PC-9 (cell line): Measurements from ENCODE around the gene CLEC5A. TPM values are rescaled to one million over a fixed set of nuclear protein-coding genes. Genes with fewer than 3 reads are reported as not detected.
"Not testable (repeated sequence)": the region's sequence is repeated elsewhere in the genome, so short reads cannot be mapped to it uniquely, and the experiment has no call there.

Source experiments
- BruUV-seq: library from RNA; stranded (reverse); fragments of 400-500 nt; replicated peaks from 2 replicates; lab custom pipeline; 2021; lab: Mats Ljungman, UMichigan
- CTCF ChIA-PET: fragments of 300-600 bp; sonication (Branson Sonifier 250); formaldehyde crosslinking; loops from one replicate; lab custom pipeline; 2022; ENCODE audit warnings: antibody characterized with exemption; lab: Charles Lee
- POLR2A ChIA-PET: fragments of 300-600 bp; sonication (Branson Sonifier 250); formaldehyde crosslinking; loops from one replicate; lab custom pipeline; 2022; ENCODE audit warnings: antibody characterized with exemption; ENCODE audit not compliant: unreplicated experiment; lab: Charles Lee
- DNase-seq, 2 experiments: peaks; one replicate each; pipeline versions ENCODE4 v3.0.0 to v3.0.0-alpha.2; 2015 to 2022; ENCODE audit warnings: mixed read lengths in 1 of 2
- H2AFZ ChIP-seq: fragments of 200-600 bp; sonication (generic); 2 replicates; pipeline ENCODE4 v1.8.1; 2017; ENCODE audit warnings: antibody characterized with exemption
- H3F3A ChIP-seq: fragments of 200-600 bp; sonication (generic); 2 replicates; pipeline ENCODE4 v1.8.1; 2017; ENCODE audit warnings: antibody characterized with exemption, mild to moderate bottlenecking, low read depth; ENCODE audit not compliant: insufficient read depth
- H3K27ac ChIP-seq: fragments of 200-600 bp; sonication (generic); 2 replicates; pipeline ENCODE4 v1.6.1; 2016; ENCODE audit warnings: mixed run types
- H3K27me3 ChIP-seq: fragments of 200-600 bp; sonication (generic); 2 replicates; pipeline ENCODE4 v1.6.1; 2016; ENCODE audit warnings: low read depth, mixed run types; ENCODE audit not compliant: insufficient read depth
- H3K36me3 ChIP-seq: fragments of 200-600 bp; sonication (generic); 2 replicates; pipeline ENCODE4 v1.6.1; 2016; ENCODE audit warnings: low read depth, mixed run types
- H3K4me1 ChIP-seq: fragments of 200-600 bp; sonication (generic); replicated peaks from 2 replicates; pipeline ENCODE4 v1.6.1; 2016; ENCODE audit warnings: mixed run types; ENCODE audit not compliant: insufficient read depth
- H3K4me2 ChIP-seq: fragments of 200-600 bp; sonication (generic); 2 replicates; pipeline ENCODE4 v1.6.1; 2017; ENCODE audit warnings: mixed run types
- H3K4me3 ChIP-seq: fragments of 200-600 bp; sonication (generic); 2 replicates; pipeline ENCODE4 v1.6.1; 2016; ENCODE audit warnings: mixed run types
- H3K79me2 ChIP-seq: fragments of 200-600 bp; sonication (generic); 2 replicates; pipeline ENCODE4 v1.6.1; 2017; ENCODE audit warnings: low read depth, mixed run types
- H3K9me2 ChIP-seq: fragments of 200-600 bp; sonication (generic); 2 replicates; pipeline ENCODE4 v1.8.1; 2017; ENCODE audit warnings: mild to moderate bottlenecking; ENCODE audit not compliant: insufficient read depth
- H3K9me3 ChIP-seq: fragments of 200-600 bp; sonication (generic); 2 replicates; pipeline ENCODE4 v1.8.1; 2016; ENCODE audit warnings: low read depth; ENCODE audit not compliant: insufficient read depth
- H4K20me1 ChIP-seq: fragments of 200-600 bp; sonication (generic); 2 replicates; pipeline ENCODE4 v1.8.1; 2017; ENCODE audit not compliant: insufficient read depth
- EZH2 ChIP-seq: fragments of 200-600 bp; sonication (generic); IDR thresholded peaks from 2 replicates; pipeline ENCODE4 v1.8.0; 2017; ENCODE audit warnings: antibody characterized with exemption, low read depth
- intact Hi-C: fragments of 100-400 bp; cut with micrococcal nuclease; formaldehyde crosslinking; loops from one replicate; pipeline ENCODE4 v1.10.0; 2022; ENCODE audit not compliant: unreplicated experiment
- total RNA-seq: library from RNA; stranded (reverse); gene quantifications from 2 replicates; pipeline ENCODE4 v1.2.3, GENCODE V29; 2021
- TF ChIP-seq, protein P1 (sequence below): fragments of 200-600 bp; sonication (generic); conservative IDR thresholded peaks from 2 replicates; pipeline ENCODE4 v1.6.1; 2017; ENCODE audit warnings: mixed run types, antibody characterized with exemption, mild to moderate bottlenecking, moderate library complexity

The CLEC5A gene
- total RNA-seq, 1 experiment from 2014 or later = not detected

DNA sequence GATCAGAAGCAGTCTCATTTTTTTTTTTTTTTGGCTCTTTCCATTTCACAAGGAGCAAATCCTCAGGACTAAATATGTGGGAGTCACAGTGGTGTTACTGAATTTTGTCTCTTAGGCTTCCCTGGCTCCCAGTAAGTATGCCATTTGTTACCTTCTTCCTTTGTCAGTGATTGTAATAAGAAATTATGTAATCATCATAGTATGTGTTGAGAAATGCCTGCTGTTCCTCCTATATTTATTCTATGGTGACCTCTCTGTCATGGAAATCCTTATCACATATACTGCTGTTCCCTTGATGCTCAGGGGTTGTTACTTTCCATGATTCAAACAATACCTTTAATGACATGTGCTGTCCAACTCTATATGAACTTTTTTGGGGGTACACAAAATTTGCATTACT, 35.4 kb downstream of the CLEC5A start:
- POLR2A ChIA-PET = no interaction called here
- no peaks in the 10 kb centered on the region for H3K27me3 ChIP-seq

DNA sequence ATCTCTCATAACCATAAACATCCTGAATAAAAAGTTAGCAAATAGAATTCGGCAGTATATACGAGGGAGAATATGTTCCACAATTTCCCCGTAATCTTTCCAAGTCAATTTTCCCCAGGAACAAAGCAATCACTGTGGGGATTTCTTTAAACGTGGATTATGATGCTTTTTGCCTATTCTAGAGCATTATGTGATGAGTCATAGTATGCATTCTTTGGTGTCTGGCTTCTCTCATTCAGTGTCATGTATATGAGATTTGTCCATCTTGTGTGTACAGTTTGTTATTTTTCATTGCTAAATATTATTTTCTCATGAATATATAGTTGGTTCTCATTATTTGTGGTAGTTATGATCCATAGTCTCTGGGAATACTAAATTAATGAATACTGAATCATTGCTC, 40.5 kb downstream of the CLEC5A start:
- no peak overlapping the region for H2AFZ ChIP-seq
- CTCF ChIA-PET = no interaction called here
- H3K27me3 ChIP-seq = no peaks in the 10 kb centered on the region
- H3K9me3 ChIP-seq = no peaks in the 10 kb centered on the region
- H3K36me3 ChIP-seq = no peaks in the 10 kb centered on the region
- no TSS peak for BruUV-seq
- no peak overlapping the region for H3K4me3 ChIP-seq
- H3F3A ChIP-seq = no peaks in the 10 kb centered on the region
- H3K27ac ChIP-seq = no peak overlapping the region
- POLR2A ChIA-PET = no interaction called here
- no peaks in the 10 kb centered on the region for H4K20me1 ChIP-seq
- no peak for TF ChIP-seq EZH2
- TF ChIP-seq, protein P1, sequence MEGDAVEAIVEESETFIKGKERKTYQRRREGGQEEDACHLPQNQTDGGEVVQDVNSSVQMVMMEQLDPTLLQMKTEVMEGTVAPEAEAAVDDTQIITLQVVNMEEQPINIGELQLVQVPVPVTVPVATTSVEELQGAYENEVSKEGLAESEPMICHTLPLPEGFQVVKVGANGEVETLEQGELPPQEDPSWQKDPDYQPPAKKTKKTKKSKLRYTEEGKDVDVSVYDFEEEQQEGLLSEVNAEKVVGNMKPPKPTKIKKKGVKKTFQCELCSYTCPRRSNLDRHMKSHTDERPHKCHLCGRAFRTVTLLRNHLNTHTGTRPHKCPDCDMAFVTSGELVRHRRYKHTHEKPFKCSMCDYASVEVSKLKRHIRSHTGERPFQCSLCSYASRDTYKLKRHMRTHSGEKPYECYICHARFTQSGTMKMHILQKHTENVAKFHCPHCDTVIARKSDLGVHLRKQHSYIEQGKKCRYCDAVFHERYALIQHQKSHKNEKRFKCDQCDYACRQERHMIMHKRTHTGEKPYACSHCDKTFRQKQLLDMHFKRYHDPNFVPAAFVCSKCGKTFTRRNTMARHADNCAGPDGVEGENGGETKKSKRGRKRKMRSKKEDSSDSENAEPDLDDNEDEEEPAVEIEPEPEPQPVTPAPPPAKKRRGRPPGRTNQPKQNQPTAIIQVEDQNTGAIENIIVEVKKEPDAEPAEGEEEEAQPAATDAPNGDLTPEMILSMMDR = no peak
- H3K4me1 ChIP-seq = no peaks in the 10 kb centered on the region
- intact Hi-C loops = no loop called here
- H3K9me2 ChIP-seq = no peaks in the 10 kb centered on the region
- no peak for DNase-seq
- H3K79me2 ChIP-seq = no peaks in the 10 kb centered on the region
- no peak overlapping the region for H3K4me2 ChIP-seq

More for the DNA sequence above, 35.4 kb downstream of the CLEC5A start:
- no peaks in the 10 kb centered on the region for H3K79me2 ChIP-seq
- H3K4me2 ChIP-seq = no peak overlapping the region
- no peak overlapping the region for H2AFZ ChIP-seq
- TF ChIP-seq, protein P1 = no peak
- TF ChIP-seq EZH2 = no peak
- no peaks in the 10 kb centered on the region for H4K20me1 ChIP-seq
- intact Hi-C loops = no loop called here
- H3K9me2 ChIP-seq = no peaks in the 10 kb centered on the region
- BruUV-seq = no TSS peak
- H3K36me3 ChIP-seq = no peaks in the 10 kb centered on the region
- no peaks in the 10 kb centered on the region for H3F3A ChIP-seq
- no peak overlapping the region for H3K4me3 ChIP-seq
- H3K27ac ChIP-seq = no peak overlapping the region
- CTCF ChIA-PET = no interaction called here
- DNase-seq = no peak
- H3K9me3 ChIP-seq = no peaks in the 10 kb centered on the region
- 0 out of 2 replicates have a peak, but pooled peaks cover 3% of the 10 kb centered on the region for H3K4me1 ChIP-seq

DNA sequence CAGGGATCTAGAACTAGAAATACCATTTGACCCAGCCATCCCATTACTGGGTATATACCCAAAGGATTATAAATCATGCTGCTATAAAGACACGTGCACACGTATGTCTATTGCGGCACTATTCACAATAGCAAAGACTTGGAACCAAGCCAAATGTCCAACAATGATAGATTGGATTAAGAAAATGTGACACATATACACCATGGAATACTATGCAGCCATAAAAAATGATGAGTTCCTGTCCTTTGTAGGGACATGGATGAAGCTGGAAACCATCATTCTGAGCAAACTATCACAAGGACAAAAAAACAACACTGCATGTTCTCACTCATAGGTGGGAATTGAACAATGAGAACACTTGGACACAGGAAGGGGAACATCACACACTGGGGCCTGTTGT, 47.4 kb downstream of the CLEC5A start:
- H3K27ac ChIP-seq, H3K79me2 ChIP-seq, BruUV-seq, H3K36me3 ChIP-seq, H3K27me3 ChIP-seq, H2AFZ ChIP-seq, POLR2A ChIA-PET, DNase-seq, H3K4me3 ChIP-seq, H3K4me2 ChIP-seq, H3K9me2 ChIP-seq, intact Hi-C loops, H3K9me3 ChIP-seq, H3K4me1 ChIP-seq, CTCF ChIA-PET, H3F3A ChIP-seq, H4K20me1 ChIP-seq: not testable (repeated sequence)

DNA sequence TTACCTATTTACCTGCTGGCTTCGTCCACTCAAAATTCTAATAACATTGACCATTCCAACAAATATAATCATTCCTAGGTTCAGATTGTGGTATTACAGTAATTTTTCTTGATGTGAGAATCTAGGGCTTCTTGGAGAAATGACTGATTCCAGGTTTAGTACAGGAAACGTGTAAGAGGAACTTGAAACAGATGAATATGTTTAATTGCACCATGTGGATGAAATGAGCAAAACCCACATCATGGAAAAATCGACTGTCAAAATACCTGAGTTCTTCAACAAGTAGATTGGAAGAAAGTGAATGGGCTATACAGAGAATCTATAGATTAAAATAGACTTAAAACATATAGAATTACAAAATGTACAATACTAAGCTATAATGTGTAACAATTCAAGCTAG, 55.4 kb downstream of the CLEC5A start:
- TF ChIP-seq EZH2 = no peak
- TF ChIP-seq, protein P1 = no peak
- H3K9me2 ChIP-seq = no peaks in the 10 kb centered on the region
- H3K9me3 ChIP-seq = no peaks in the 10 kb centered on the region
- H3K4me2 ChIP-seq = no peak overlapping the region
- no peaks in the 10 kb centered on the region for H3K36me3 ChIP-seq
- no peaks in the 10 kb centered on the region for H4K20me1 ChIP-seq
- no TSS peak for BruUV-seq
- intact Hi-C loops = no loop called here
- H3K27ac ChIP-seq = no peak overlapping the region
- H3K4me3 ChIP-seq = no peak overlapping the region
- H3K79me2 ChIP-seq = no peaks in the 10 kb centered on the region
- no peaks in the 10 kb centered on the region for H3K4me1 ChIP-seq
- H3F3A ChIP-seq = no peaks in the 10 kb centered on the region
- ChIA-PET CTCF (no interaction called here), POLR2A (no interaction called here)
- no peak for DNase-seq
- H3K27me3 ChIP-seq = no peaks in the 10 kb centered on the region
- H2AFZ ChIP-seq = no peak overlapping the region
